Stimulated activated naive CD4-positive, alpha-beta T cell treated with Interleukin-2 at 50 U/mL for 16 hours (primary cell): Measurements from ENCODE around the gene MAML3.

Source experiments
- DNase-seq: peaks from one replicate; lab custom pipeline; 2025; lab: John Stamatoyannopoulos, UW

MAML3 gene

DNA sequence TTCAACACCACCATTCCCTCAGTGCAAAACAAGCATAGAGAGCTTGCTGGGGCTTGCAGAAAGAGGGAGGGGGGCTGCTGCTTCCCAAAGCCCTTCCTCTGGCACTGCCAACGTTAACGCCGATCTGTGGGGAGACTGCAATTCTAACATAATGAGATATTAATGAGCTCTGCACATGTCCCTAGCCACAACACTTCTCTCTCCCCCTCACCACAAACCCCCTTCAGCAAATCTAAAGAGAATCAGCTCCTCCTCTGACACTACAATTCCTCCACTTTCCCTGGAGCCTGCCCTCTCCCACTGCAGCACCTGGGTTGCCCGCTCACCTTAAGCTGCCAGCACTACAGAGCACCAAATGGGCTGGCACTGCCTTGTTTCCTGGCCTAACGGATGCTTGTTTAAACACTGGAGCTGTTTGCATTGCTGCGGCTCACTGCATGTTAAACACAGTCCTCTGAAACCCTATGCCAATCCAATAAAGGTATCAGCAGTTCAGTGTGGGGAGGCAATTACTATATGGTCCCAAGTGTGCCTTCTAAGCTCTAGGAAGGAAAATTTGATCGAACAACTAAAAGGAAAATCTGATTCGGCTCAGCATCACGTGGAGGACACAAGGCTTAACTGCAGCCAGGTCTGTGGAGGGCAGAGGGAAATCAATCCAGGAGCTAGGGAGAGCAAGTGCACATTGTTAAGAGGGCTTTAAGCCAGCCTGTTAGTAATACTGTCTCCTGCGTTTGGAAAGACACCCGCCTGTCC lies 232.4 kb downstream of the MAML3 start:
- DNase-seq: no peak

DNA sequence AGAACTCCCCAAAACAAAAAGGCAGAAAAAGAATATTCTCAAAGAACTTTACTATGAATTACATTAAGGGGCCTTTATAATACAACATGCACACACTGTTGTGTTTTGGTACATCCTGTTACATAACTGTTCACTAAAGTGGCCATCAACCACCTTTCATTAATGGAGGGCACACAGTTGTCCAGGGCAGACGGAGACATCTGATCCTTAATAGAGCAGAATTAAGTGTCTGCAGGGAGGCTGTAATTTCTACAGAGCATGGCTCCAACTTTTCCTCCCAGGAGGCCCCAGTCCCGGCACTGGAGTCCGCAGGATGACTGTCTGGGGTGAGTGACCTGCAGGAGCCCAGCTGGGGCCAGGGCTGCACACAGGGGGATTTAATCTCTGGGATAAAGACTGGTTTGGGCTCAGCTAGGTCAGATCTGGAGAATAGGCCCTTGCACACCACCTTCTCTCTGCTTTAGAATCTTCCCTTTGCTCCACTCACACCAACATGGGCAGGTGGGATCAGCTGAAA lies 233.4 kb downstream of the MAML3 start:
- no peak for DNase-seq

DNA sequence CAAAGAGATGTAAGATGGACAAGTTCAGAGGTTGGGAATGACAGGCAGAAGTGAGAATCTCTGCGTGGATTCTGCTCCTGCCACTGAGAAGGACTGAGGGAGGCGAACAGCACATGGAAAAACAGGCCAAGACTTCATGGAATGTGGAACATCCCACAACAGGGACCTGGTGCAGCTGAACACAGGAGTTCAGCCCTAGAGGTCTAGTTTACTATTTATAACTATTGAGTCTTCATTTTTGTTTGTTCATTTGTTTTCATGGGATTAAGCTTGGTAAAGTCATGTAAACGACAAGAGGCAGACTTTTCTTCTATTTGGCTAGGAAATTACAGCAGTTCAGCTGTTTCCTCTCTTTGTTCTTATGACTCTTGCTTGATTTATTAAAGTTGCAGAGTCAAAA lies 234.5 kb downstream of the MAML3 start:
- DNase-seq: no peak

DNA sequence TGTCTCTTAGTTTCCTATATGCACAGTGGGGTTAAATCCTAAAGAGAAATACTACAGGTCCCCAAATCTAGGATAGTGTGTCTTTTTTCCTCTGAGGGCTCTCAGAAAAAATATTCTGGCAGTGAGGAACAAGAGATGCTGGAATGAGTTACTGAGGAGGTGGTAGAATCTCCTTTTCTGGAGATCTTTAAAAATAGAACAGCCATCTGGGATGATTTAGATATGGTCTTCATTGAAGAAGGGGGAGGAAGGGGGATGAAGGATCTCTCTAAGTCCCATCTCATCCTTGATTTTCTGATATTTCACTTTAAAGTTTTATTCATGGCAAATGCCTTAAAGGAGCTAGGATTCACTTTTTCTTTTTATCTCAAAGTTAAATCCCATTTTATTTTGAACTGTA lies 235.0 kb downstream of the MAML3 start:
- no peak for DNase-seq

DNA sequence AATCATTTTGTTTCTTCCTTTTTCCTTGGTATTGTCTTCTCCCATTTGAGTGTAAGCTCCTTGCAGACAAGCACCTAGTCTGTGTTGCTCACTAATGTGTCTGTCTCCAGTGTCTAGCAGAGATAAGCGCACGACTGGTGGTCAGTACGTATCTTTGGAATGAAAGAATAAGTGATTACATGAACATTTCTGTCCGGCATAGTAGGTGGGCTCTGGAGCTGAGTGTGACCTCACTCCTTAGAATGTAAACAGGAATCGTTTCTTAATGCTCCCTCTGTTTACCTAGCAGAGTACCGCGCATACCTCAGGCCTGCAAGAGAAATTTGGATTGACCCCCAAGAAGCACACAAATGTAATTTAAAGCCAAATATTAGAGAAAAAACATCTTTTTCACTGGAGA lies 235.4 kb downstream of the MAML3 start:
- no peak for DNase-seq

DNA sequence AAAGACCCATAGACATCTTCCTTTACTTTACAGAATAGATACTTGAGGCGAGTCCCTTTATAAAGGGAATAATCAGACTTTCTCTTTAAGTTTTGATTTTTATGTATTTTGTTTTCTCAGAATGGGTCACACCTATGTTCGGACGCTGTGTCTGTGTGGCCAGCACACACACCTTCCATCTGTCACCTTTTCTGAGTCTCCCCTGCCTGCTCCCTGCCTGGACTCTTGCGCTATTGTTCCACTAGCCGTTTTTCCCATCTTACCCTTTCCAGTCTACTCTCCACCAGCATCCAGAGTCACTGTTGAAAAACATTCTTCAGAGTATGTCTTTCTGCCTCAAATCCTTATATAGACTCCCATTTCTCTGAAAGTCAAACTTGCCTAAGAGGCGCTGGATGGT lies 236.1 kb downstream of the MAML3 start:
- DNase-seq: no peak

DNA sequence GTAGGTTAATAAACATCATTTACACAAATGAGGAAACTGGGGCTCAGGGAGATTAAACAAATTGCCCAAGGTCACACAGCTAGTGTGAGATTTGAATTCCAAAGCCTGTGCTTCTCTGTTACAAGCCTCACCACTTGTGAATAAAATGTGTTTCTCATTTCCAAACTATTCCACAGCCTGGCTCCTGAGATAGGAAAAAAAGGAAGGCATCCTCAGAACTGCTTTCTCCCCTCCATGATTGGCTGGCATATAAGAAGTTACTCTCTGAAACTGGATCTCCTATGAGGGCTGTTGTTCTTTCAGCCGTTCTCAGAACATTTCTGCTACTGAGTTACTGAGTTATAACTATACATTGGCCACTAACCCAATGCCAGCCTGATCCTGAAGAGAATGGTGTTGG lies 237.9 kb downstream of the MAML3 start:
- no peak for DNase-seq

DNA sequence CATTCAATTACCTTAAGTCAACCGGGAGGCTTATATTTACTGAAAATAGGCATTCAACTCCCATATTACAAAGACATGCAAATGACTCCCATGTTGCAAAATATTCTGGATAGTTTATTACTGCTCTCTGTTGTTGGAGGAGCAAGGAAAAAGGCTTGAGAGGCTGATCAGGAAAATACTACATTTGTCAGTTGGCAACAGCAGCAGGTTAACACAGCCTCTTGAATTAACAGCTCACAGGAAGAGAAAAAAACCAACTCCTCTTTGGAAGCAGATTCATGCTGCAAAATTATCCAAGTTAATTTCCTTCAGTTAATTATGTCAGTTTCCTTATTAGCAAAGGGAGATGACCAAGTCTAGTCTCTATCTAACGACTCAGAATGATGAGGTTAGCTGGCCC lies 238.9 kb downstream of the MAML3 start:
- DNase-seq: no peak

DNA sequence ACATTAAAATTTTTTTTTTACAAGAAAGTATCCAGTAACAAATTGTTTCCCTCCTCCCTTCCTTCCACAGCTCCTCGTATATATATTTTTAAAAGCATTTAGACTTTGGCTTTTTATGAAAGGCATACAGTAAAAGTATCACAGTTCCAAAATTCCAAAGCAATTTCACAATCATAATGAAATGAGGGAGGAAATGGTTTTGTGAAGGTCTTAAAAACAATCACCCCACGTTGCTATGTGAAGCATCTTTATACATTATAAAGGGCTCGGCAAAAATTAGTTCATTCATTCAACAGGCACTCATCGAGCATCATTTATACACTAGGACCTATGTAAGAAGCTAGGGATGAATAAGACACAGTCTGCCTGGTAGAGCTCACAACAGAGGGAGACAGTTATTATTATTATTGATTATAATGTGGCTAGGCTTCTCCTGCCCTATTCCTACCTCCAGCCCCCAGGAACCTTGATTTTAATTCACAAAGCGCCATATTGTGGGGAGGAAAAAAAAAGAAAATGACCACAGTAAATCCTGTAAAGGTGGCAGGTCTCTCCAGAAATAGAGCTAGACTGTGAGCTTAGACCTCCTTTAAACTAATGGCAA lies 239.9 kb downstream of the MAML3 start:
- DNase-seq: no peak

DNA sequence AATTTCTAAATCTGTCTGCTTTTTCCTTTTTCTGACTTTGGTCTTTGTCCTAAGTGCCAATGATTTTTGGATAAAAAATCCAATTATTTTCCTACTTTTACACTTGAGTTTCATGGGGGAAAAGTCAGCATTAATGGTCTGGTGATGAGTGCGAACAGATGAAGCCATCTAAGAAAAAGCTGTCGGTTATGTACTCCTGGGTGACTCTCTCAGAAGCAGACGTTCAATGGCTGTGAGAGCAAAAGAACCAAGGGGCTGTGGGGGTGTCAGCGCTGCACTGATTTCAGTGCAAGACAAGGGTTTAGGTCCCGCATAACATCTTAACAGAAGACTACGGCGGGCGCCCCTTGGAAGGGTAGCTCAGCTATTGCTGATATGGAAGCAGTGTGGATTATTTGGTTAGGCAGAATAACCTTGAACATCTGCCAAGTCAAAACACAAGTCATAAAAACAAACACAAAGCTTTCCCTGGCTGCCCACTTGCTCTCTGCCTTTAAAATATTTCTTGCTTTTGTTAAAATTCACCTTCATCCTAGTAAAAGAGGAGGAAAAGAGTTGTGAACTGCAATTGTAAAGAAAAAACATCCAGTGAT lies 240.5 kb downstream of the MAML3 start:
- DNase-seq: no peak

DNA sequence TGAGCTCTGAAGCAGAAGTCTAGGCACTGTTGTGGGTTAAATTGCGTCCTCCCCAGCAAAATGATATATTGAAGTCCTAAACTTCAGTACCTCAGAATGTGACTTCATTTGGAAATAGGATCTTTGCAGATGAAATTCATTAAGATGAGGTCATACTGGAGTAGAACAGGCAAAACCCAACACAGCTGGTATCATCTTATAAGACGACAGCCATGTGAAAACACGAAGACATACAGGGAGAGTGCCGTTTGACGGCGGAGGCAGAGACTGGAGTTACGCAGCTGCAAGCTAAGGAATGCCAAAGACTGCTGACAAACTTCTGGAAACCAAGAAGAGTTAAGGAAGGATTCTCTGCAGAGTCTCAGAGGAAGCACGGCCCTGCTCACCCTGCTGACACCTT lies 241.5 kb downstream of the MAML3 start:
- DNase-seq: no peak

DNA sequence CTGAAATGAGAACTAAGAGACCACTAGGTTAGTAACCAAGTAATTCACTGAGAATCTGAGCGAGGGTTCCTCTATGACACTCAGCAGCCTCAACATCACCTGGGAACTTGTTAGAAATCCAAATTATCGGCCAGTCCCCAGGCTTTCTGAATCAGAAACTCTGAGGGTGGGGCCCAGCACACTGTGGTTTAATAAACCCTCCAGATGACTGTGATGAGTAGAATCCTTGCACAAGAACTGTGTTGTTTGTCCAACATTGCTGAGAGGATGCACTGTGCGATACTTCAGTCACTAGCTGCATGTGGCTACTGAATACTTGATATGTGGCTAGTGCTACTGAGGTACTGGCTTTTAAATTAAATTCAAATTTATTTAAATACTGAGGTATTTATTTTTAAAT lies 243.9 kb downstream of the MAML3 start:
- no peak for DNase-seq

DNA sequence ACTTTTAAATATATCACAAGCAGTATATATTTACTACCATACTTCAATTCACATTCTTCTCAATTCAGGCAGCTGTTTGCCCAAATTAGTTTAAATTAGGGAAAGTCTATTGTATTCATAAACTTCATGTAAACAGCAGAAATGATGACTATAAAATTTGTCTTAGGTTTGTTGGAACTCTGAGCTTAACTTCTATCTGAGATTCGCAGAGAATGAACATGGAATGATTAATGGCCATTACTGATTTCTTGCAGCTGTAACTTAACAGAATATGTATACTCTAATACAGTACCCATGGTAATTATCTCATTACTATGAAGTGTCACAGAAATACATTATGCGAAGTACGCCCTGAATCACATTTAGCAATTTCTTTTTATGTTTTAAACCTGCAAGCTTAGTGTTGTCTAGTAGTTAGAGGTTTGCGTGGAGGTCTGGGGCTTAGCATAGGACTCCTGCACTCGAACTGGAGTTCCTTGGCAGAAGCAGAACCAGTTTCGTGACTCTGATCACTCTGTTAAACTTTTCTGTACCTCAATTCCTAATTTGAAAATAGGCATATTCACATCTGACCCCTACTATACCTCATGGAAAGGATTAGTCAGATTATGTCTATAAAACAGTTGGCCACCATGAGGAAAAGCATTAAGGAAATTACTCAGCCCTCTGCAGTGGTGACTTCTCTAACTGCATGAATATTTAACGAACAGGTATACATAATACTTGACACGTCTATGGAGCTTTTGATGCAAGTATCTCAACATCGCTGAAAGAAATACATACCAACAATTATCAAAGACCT lies 245.1 kb downstream of the MAML3 start:
- DNase-seq: no peak

DNA sequence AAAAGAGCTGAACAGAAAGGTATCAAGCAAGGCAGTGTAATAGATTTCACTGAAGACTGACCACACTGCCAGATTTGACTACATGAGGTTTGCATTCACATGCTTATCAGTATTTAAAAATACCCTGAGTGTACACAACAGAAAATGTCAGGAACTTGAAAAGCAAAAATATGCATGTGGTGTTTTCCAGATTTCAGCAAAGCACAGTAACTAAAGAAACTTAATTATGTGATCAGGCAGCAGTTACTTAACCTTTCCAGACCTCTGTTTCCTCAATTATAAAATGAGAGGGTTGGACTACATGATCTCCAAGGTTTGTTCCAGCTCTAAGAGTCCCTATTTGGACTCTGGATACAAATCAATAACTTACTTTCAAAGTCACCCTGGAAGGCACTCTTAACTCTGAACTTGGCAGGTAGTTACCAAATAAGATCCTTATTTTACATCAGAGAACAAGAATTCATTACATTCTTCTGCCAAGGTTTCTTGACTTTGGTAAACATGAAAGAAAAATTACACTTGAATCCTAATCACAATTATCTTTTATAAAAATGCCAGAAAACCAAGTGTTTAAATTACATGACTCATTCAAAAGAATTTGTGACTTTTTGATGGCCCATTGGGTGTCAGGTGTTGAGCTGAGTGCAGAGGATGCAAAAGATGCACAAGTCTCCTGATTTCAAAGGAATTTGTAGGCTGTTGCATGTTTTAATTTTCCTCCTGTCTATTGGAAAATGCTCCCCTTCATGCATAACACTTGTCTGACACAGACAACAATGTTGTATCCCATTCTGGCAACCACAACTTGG lies 246.8 kb downstream of the MAML3 start:
- DNase-seq: no peak

DNA sequence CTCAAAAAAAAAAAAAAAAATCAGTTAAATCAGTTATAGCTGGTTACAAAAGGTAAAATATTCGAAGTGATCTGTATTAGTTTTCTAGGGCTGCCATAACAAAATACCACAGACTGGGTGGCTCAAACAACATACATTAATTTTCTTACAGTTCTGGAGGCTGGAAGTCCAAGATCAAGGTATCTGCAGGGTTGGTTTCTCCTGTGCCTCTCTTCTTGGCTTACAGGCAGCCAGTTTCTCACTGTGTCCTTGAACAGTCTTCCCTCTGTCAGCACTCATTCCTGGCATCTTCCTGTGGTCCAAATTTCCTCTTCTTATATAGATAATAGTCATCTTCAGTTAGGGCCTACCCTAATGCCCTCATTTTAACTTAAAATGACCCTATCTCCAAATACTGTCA lies 248.5 kb downstream of the MAML3 start:
- DNase-seq: no peak

DNA sequence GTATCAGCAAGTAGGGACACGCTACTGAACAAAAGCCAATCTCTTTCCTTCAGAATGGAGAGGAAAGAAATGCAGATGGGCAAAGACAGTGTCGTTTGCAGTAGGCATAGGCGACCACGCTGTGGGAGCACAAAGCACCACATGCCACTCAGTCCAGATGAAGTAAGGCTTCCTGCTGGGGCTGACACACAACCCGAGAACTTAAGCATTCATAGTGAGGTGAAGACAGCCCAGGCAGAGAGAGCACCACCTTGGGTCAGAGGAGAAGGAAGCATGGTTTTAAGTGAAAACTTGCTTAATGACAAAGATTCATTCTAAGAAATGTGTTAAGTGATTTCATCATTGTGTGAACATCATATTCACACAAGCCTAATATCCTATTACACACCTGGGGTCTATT lies 249.6 kb downstream of the MAML3 start:
- DNase-seq: no peak

DNA sequence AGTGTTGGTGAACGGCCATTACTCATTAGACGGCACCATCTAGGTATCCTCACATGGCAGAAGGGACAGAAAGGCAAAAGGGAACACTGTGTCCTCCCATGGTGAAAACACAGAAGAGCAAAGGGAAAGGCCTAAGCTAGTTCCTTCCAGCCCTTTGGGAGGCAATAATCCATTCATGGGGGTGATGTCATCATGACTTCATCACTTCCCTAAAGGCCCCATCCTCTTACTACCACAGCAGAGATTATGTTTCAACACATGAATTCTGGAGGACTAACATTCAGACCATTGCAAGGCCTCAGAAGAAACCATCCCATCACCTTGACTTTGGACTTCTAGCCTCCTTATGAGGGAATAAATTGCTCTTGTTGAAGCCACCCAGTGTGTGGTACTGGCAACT lies 250.1 kb downstream of the MAML3 start:
- DNase-seq: no peak

DNA sequence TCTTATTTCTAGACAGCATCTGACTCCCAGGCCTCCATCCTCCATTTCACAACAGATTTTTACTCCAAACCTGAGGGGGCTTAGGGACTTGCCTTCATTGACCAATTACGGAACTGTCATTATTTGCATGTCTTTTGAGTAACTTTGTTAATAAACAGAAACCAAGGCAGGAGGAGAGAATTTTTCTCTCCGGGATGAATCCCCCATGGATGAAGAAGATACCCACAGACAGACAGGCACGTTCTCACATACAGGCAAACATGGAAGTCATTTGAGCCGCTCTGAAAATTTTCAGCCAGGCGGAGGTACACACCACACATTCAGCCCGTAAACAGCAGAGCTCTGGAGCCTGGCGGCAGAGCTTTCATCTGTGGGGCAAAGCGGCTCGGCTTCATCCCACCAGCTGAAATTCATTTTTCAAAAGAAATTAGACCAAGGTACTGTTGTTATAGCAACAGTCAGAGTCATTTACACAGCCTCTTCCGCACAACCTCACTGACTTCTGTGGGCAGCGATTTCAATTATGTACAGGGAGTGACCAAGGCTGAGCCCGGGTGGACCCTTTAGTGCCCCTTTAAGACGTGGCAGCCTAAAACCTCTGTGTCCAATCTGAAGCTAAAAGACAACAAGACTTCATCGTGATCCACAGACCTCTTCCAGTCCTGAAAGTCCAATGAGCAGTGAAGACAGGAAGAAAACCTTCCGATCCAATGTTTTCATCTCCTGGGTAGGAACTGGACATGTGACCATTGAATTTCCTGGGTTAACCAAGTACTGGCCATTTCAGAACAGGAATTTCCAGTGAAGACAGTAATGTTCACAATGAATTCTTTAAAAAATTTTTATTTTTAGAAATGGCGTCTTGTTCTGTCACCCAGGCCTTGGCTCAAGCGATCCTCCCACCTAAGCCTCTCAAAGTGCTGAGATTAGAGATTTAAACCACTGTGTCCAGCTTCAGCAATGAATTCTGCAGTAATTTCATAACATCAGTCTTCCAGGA lies 251.4 kb downstream of the MAML3 start:
- no peak for DNase-seq

DNA sequence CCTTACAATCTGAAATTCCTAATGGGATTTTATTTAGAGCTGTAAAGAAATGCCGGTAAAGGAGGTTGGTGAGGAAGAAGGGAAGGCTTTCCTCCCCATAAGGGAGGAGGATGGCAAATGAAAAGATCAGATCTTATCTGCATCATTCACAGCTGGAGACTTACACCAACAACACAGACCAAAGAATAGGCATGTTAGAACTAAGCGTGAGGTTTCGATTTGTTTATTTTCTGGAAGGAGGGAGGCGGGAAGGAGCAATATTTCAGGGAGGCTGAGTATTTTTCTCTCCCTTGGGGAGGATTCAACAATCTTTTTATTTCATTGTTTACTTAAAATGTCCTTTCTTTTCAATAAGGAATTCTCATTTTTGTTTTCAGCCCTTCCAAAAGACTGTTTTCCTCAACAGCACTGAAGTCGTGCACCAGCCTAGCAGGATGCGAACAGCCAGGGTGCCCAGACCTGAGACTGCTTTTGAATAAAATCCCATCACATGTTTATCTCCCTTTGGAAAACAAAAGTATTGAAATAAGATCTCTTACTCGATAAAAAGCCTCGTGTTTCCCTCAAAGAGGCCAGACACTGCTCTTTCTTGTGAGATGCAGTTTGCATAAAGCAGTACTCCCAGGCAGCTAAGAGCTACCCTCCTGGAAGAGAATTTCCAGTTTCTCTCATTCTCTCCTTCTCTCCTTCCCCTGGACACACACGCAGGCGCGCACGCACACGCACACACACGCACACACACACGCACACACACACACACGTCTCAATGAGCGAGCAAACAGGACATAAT lies 252.3 kb downstream of the MAML3 start:
- DNase-seq: no peak

DNA sequence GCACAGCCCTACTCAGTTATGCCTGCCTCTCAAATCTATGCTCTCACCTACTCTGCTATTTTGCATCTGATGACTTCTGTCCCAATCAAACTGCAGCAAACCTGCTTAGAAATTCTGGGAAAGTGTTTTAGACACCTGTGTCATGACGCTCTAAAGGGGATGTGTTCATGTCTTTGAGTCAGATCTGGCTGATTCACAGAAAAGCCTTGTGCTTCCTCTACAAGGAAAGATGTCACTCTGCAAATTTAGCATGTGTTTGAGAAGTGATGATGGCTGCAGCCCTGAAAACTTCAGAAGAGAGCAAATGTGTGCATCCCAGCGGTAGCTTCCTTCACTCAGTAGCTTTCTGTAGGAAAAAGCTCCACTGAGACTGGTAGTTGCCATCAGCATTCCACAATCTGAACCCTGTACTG lies 253.0 kb downstream of the MAML3 start:
- DNase-seq: no peak
